GM19463 (cell line): ENCODE data around the gene RUNX3.

ENCODE experiments used
- ATAC-seq: cut with Tn5 transposase; IDR thresholded peaks from one replicate; pipeline ENCODE4 v1.9.1; 2021; ENCODE audit warnings: mild to moderate bottlenecking, moderate library complexity; ENCODE audit not compliant: unreplicated experiment

The RUNX3 gene

GRCh38 chr1:24931146-24931467 lies 1.0 kb upstream of the RUNX3 start:
- ATAC-seq: no peak

- peak; percentile 3 for ATAC-seq
Measured at GRCh38 chr1:24929398-24930259, 447 bp downstream of the RUNX3 start.

DNA sequence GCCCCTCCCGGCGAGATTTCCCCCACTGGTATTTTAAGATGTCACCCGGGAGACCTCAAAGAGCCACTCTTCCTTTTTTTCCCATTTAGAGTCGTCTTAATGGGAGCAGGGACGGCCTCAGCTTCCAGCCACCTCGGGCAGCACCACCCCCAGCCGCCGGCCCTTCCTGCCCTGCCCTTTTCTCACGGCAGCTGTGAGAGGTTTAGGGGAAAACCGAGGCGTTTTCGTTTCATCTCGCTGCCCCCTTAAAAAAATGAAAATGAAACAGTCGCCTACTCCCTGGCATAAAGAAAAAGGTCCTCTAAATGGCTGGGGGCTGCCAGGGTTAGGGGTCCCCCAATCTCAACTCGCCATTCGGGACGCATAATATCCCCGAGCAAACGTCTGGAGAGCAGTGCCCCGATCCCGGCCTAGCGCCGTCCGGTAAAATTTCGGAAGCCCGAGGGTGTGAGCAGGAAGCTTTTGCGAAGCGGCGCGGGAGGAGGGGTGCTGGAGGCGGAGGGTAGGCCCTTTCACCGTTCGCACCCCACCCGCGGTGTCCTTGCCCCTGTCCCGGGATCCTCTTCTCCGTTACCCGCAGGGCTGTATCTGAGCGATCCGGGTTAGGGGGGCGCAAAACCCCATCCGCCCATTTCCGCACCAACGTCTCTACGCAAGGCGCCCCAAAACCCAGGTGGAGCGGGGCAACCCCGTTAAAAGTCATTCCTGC lies 1.2 kb downstream of the RUNX3 start:
- ATAC-seq: no peak

- no peak for ATAC-seq
Measured at GRCh38 chr1:24927988-24928688, 1.9 kb downstream of the RUNX3 start.

DNA sequence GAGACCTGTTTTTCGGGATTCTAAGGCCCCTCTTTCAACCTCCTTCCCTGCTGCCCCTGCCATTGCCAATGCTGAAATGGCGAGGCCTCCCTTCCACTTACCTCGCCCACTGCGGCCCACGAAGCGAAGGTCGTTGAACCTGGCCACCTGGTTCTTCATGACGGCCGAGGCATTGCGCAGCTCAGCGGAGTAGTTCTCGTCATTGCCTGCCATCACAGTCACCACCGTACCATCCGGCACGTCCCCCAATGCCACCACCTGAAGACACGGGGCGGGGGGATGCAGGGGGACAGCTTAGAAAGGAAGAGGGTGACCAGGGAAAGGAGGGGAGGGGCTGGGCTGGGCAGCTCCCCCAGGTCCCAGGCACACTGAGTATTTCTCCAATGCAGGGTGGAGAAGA lies 2.6 kb downstream of the RUNX3 start:
- ATAC-seq: no peak

- ATAC-seq: no peak
Measured at GRCh38 chr1:24926563-24927249, 3.4 kb downstream of the RUNX3 start.

DNA sequence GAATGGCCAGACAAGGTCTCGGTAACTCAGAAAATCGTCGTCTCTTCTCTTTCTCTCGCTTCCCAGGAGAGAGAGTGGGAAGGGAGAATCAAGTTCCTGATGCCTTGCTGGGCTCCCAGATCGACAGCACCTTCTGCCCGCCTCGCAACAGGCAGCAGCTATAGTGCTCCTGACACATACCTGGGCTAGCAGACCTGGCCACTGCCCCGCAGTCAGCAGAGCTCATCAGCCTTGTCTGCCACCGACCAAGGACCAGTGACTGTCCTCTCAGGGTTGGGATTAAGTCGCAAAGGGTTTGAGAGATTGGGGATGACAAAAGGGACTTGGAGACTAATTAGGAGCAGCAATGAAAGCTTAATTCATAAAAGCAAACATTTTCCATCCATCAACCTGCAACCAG lies 4.1 kb downstream of the RUNX3 start:
- ATAC-seq: no peak

GRCh38 chr1:24925082-24925779 lies 4.8 kb downstream of the RUNX3 start:
- ATAC-seq: no peak

GRCh38 chr1:24923485-24924113 lies 6.5 kb downstream of the RUNX3 start:
- ATAC-seq: no peak

DNA sequence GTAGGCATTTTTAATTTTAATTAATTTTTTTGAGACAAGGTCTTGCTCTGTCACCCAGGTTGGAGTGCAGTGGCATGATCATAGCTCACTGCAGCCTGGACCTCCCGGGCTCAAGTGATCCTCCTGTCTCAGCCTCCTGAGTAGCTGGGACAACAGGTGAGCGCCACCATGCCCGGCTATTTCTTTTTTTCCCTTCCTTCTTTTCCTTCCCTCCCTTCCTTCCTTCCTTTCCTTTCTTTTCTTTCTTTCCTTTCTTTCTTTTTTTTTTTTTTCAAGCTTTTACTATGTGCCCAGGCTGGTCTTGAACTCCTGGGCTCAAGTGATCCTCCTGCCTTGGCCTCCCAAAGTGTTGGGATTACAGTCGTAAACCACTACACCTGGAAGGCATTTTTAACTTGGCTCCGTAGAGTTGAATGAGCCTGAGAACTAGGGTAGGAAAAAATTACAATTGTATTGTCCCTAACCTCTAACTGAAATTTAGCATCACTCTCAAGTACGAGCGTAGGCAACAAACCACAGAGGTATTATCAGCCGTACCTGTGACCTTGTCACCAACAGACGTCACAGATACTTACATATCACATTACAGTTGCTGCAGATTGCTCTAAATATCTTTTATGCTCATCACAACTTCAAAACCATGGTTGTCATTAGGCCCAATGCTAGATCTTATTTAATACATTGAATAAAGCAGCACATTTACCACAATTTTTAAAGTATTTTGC lies 8.0 kb downstream of the RUNX3 start:
- no peak for ATAC-seq

- ATAC-seq: no peak
Measured at GRCh38 chr1:24921412-24921811, 8.7 kb downstream of the RUNX3 start.

GRCh38 chr1:24920533-24920925 lies 9.5 kb downstream of the RUNX3 start:
- no peak for ATAC-seq

GRCh38 chr1:24919791-24920532 lies 10.1 kb downstream of the RUNX3 start:
- ATAC-seq: no peak

DNA sequence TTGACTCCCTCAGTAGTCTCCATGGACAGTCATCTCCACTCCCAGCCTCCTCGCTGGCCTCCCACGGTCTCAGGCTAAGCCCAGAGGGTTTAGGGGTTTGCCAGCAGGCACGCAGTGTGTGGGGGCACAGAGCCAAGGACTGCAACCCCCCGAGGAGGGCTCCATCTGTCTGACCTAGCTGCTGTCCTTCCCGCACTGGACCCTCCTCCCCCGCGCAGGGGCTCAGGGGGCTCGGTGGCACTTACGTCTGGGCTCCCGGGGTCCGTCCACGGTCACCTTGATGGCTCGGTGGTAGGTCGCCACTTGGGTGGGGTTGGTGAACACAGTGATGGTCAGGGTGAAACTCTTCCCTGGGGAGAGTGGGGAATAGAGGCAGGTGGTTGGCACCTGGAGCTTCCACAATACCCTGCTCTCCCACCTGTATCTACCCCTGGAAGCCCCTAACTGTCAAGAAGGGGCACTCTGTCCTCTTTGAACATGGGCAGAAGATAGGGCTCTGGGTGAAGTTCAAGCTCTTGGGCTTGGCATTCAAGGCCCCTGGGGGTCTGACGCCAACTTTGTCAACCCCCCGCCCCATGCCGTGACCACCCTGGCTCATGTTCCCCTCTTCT lies 11.0 kb downstream of the RUNX3 start:
- ATAC-seq: no peak

- ATAC-seq: no peak
Measured at GRCh38 chr1:24918370-24918769, 11.7 kb downstream of the RUNX3 start.

DNA sequence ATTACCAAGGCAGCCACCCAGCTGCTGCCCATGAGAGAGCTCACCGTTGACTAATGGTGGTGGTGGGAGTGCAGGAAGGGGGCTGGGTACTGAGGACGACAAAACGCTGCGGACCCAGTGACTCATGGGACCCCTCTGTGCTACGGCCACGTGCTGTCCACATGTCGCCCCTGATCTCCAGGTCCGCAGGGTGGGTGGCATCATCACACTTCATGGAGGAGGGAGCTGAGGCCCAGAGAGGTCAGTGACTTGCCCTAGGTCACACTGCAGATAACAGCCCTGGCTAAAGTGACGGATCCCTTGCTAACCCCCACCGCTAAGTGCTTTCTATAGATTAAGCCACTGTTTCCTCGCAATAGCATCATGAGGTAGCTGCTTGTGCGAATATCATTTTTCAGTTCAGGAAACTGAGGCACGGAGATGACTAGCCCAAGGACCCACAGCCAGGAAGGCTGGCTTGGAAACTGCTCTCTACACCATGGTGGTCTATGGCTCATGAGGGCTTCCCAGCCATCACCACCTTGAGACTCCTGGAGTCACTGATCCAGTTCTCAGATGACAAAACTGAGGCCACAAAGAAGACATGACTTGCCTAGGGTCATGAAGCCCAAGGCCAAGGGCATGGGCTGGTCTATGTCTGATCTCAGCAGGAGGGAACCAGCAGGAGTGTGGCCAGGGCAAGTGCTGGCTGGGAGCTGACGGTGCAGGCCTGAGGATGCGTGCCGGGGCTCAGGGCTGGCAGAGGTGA lies 12.6 kb downstream of the RUNX3 start:
- no peak for ATAC-seq

GRCh38 chr1:24915816-24916602 lies 14.1 kb downstream of the RUNX3 start:
- ATAC-seq: no peak
